Upper lobe of left lung (tissue), 6 donors: ENCODE measurements around the gene AFG3L2. TPM values are rescaled to one million over a fixed set of nuclear protein-coding genes. Genes with fewer than 3 reads are reported as not detected.

Source experiments
- ATAC-seq, 2 donors: fragments of 200-7000 bp; cut with Tn5 transposase; one replicate each; pipeline ENCODE4 v1.9.1; 2022; ENCODE audit warnings: mild to moderate bottlenecking in 2 of 2, moderate library complexity in 2 of 2; ENCODE audit not compliant: low FRiP score in 2 of 2
- DNase-seq, 2 donors: peaks; one replicate each; pipeline ENCODE4 v3.0.0-alpha.2; 2019 to 2020
- H3K27ac ChIP-seq, 4 donors: fragments of 200-600 bp; sonication (generic); one replicate each; pipeline ENCODE4 v1.5.1; 2016 to 2019
- H3K27me3 ChIP-seq, 4 donors: fragments of 200-600 bp; sonication (generic); one replicate each; pipeline ENCODE4 v1.5.1; 2017 to 2019
- H3K36me3 ChIP-seq, 4 donors: fragments of 200-600 bp; sonication (generic); one replicate each; pipeline ENCODE4 v1.5.1; 2016 to 2019
- H3K4me1 ChIP-seq, 4 donors: fragments of 200-600 bp; sonication (generic); one replicate each; pipeline ENCODE4 v1.5.1; 2018 to 2019
- H3K4me3 ChIP-seq, 4 donors: fragments of 200-600 bp; sonication (generic); one replicate each; pipeline ENCODE4 v1.5.1; 2017 to 2019; ENCODE audit warnings: mild to moderate bottlenecking in 2 of 4, moderate library complexity in 1 of 4
- H3K9me3 ChIP-seq, 4 donors: fragments of 200-600 bp; sonication (generic); one replicate each; pipeline ENCODE4 v1.5.1; 2018 to 2019
- CTCF ChIP-seq, 6 experiments: fragments of 450-650 bp in 4 of 6; fragments of 200-600 bp in 2 of 6; sonication (generic) in 2 of 6; IDR thresholded peaks; one replicate each; pipeline ENCODE4 v1.5.1; 2016 to 2019; ENCODE audit warnings: antibody characterized with exemption in 6 of 6
- EP300 ChIP-seq, 4 donors: sonication (generic); formaldehyde crosslinking; IDR thresholded peaks; one replicate each; pipeline ENCODE4 v1.5.1; 2017; ENCODE audit warnings: antibody characterized with exemption in 4 of 4, control low read depth in 2 of 4
- POLR2A ChIP-seq, 4 donors: fragments of 450-650 bp; IDR thresholded peaks; one replicate each; pipeline ENCODE4 v1.5.1; 2016 to 2017; ENCODE audit warnings: antibody characterized with exemption in 4 of 4, mild to moderate bottlenecking in 2 of 4
- POLR2AphosphoS5 ChIP-seq, 2 donors: sonication (generic); formaldehyde crosslinking; IDR thresholded peaks; one replicate each; pipeline ENCODE4 v1.5.1; 2017; ENCODE audit warnings: antibody characterized with exemption in 2 of 2
- WGBS, 2 donors: methylation state at CpG; one replicate each; pipeline ENCODE4 v1.1.5; 2017 to 2018; 5-methylcytosine and 5-hydroxymethylcytosine counted together
- total RNA-seq, 6 donors: library from RNA; depleted of rRNA in 4 of 6; stranded (reverse); fragments of >200 nt in 4 of 6; gene quantifications; one replicate each; pipeline versions ENCODE4 v1.1.0 to v1.2.1, GENCODE V29; 2016 to 2021
- donor health status: DM: no; HTN: no; CAD: no; lungs with moderate emphysema.
- donor health status: DM: no; HTN: yes; CAD: no; lungs with severe emphysema.

Gene AFG3L2
- total RNA-seq, 6 donors from 2014 or later, result 31.3 to 55.6 (median 38.3) TPM

DNA sequence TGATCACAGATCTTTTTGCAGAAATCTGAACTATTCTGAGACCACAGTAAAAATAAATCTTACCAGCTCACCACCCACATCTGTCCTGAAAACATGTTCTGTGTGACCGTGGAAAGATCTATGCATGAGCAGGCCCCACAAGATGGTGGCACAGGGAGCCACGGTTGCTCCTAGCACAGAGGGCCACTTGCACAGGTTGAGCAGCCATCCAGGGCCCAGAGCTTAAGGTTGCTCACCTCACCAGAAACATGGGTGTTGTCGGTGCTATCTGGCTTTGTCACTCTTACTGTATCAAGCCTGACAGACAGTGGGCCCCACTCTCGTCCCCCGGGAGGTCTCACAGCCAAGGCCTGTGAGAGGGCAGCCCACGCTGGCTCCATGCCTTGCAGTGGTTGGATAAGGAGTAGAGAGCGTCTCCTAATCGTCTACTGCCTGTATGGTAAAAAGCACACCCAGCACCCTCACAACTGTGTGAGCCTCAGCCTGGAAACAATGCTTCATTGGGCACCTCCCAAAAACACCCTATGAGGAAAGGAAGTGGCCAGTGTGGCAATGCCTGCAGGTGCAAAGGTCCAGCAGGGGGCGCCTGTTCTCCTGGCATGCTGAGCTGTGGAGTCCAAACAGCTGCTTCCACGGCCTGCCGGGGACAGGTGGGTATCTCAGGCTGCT, 49.4 kb downstream of the AFG3L2 start:
- Histone ChIP-seq H3K4me1 (peaks cover 0 to 6% (median 0%) of the 10 kb centered on the region in 4 donors), H3K4me3 (no peak overlapping the region), H3K27me3 (no peaks in the 10 kb centered on the region), H3K27ac (no peak overlapping the region), H3K36me3 (peaks cover 14 to 89% (median 48%) of the 10 kb centered on the region in 4 donors), H3K9me3 (no peaks in the 10 kb centered on the region)
- 52 to 67% methylated on average over 5 to 11 of the region's 11 CpGs for WGBS, 2 donors
- ATAC-seq (peak; percentile 78 to 83), DNase-seq (peak in 1 of 2 donors; percentile 76)
- TF ChIP-seq POLR2AphosphoS5 (IDR thresholded peaks at IDR 0.05) (peak in 1 of 2 donors; percentile 7), EP300 (IDR thresholded peaks at IDR 0.05) (no peak), CTCF (IDR thresholded peaks at IDR 0.05) (peak; percentile 61 to 78 (median 64)), POLR2A (IDR thresholded peaks at IDR 0.05) (no peak)

DNA sequence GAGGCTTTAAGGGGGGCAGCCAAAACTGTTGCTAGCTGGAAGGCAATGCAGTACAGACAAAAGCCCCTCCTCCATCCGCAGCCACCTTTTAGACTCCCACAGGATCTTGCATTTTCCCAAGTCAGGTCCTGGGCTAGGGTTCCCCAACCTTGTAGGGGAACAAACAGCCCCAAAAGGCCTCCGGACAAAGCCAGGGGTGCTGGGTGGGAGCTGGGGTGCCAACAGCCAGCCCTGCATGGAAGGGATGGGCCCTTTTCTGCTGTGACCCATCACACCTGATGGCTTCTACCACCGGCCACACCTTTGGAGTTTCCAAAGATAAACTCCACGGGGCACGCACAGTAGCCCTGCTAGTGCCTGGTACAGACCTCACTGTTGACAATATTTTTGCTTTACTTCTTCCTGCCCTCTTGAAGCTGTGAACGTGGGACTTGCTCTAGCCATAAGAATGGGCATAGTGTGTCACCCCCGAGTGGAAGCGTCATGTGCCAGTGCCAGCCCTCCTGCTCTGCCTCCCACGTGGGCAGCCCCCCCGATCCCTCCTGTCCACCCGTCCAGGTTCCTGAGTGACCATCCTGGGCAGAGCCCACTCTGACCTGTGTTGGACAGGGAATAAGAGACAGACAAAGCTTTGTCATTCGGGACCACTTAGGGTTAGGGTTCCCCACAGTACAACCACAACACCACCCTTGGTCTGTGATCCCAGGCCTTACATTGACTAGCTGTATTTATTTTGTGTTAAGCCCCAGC, 50.1 kb downstream of the AFG3L2 start:
- DNase-seq (no peak), ATAC-seq (peak in 1 of 2 donors; percentile 23)
- H3K36me3 ChIP-seq, result peaks cover 14 to 90% (median 51%) of the 10 kb centered on the region in 4 donors
- WGBS, 2 donors, result 92 to 96% methylated on average over 10 to 12 of the region's 12 CpGs
- peaks cover 0 to 6% (median 0%) of the 10 kb centered on the region in 4 donors for H3K4me1 ChIP-seq
- TF ChIP-seq POLR2A (IDR thresholded peaks at IDR 0.05) (no peak), CTCF (IDR thresholded peaks at IDR 0.05) (no peak), POLR2AphosphoS5 (IDR thresholded peaks at IDR 0.05) (no peak), EP300 (IDR thresholded peaks at IDR 0.05) (no peak)
- H3K9me3 ChIP-seq, result no peaks in the 10 kb centered on the region
- H3K27me3 ChIP-seq, result no peaks in the 10 kb centered on the region
- no peak overlapping the region for H3K4me3 ChIP-seq
- H3K27ac ChIP-seq, result no peak overlapping the region

DNA sequence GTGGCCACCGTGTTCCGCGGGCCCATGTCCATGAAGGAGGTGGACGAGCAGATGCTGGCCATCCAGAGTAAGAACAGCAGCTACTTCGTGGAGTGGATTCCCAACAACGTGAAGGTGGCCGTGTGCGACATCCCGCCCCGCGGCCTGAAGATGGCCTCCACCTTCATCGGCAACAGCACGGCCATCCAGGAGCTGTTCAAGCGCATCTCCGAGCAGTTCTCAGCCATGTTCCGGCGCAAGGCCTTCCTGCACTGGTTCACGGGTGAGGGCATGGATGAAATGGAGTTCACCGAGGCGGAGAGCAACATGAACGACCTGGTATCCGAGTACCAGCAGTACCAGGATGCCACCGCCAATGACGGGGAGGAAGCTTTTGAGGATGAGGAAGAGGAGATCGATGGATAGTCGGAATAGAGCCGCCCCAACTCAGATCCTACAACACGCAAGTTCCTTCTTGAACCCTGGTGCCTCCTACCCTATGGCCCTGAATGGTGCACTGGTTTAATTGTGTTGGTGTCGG, 51.2 kb downstream of the AFG3L2 start:
- H3K36me3 ChIP-seq, result peaks cover 14 to 92% (median 46%) of the 10 kb centered on the region in 4 donors
- no peaks in the 10 kb centered on the region for H3K9me3 ChIP-seq
- ATAC-seq, result no peak
- no peak overlapping the region for H3K4me3 ChIP-seq
- DNase-seq, result no peak
- no peaks in the 10 kb centered on the region for H3K27me3 ChIP-seq
- TF ChIP-seq CTCF (IDR thresholded peaks at IDR 0.05) (no peak), POLR2A (IDR thresholded peaks at IDR 0.05) (no peak), POLR2AphosphoS5 (IDR thresholded peaks at IDR 0.05) (no peak), EP300 (IDR thresholded peaks at IDR 0.05) (no peak)
- peaks cover 0 to 6% (median 0%) of the 10 kb centered on the region in 4 donors for H3K4me1 ChIP-seq
- no peak overlapping the region for H3K27ac ChIP-seq
- WGBS, 2 donors, result 97% methylated on average over 17 to 29 of the region's 29 CpGs

- Histone ChIP-seq H3K4me1 (peaks cover 0 to 6% (median 0%) of the 10 kb centered on the region in 4 donors), H3K27ac (no peak overlapping the region), H3K36me3 (peaks cover 14 to 97% (median 47%) of the 10 kb centered on the region in 4 donors), H3K4me3 (no peak overlapping the region), H3K27me3 (no peaks in the 10 kb centered on the region), H3K9me3 (no peaks in the 10 kb centered on the region)
- DNase-seq (peak in 1 of 2 donors; percentile 80), ATAC-seq (peak in 1 of 2 donors; percentile 19)
- WGBS, 2 donors, result 94 to 98% methylated on average over 35 to 58 of the region's 58 CpGs
- TF ChIP-seq POLR2AphosphoS5 (IDR thresholded peaks at IDR 0.05), result no peak
- TF ChIP-seq EP300 (IDR thresholded peaks at IDR 0.05), result no peak
- TF ChIP-seq CTCF (IDR thresholded peaks at IDR 0.05), result no peak
- TF ChIP-seq POLR2A (IDR thresholded peaks at IDR 0.05), result no peak
Observed at GRCh38 chr18:12324991-12325725, 51.9 kb downstream of the AFG3L2 start.
